ENCODE measurements around the gene GALNT12. TPM values are rescaled to one million over a fixed set of nuclear protein-coding genes. Genes with fewer than 3 reads are reported as not detected.
A peak's percentile ranks its signal among the peaks of the same experiment; 100 is the strongest.

Gene GALNT12
- total RNA-seq, 2 donors from 2014 or later, result 8.1 to 12.0 TPM

GRCh38 chr9:98892288-98892687, 84.8 kb downstream of the GALNT12 start:
- ATAC-seq (peak in 1 of 2 donors; percentile 24), DNase-seq (ENCODE audit: low spot score in 2 of 2) (no peak)
- Mint-ChIP-seq H3K36me3 (no peaks in the 10 kb centered on the region), H3K9me3 (peaks cover 2 to 5% of the 10 kb centered on the region in 2 donors), H3K27ac (no peak overlapping the region)

GRCh38 chr9:98892690-98893089, 85.2 kb downstream of the GALNT12 start:
- Mint-ChIP-seq H3K36me3 (no peaks in the 10 kb centered on the region), H3K27ac (no peak overlapping the region), H3K9me3 (peaks cover 3 to 5% of the 10 kb centered on the region in 2 donors)
- DNase-seq (ENCODE audit: low spot score in 2 of 2), result no peak
- ATAC-seq, result no peak

GRCh38 chr9:98894171-98894570, 86.7 kb downstream of the GALNT12 start:
- Mint-ChIP-seq H3K27ac (no peak overlapping the region), H3K36me3 (no peaks in the 10 kb centered on the region), H3K9me3 (peaks cover 3 to 5% of the 10 kb centered on the region in 2 donors)
- DNase-seq (ENCODE audit: low spot score in 2 of 2), result no peak
- no peak for ATAC-seq

- ATAC-seq (no peak), DNase-seq (ENCODE audit: low spot score in 2 of 2) (no peak)
- H3K36me3 Mint-ChIP-seq, result no peaks in the 10 kb centered on the region
- peaks cover 3 to 5% of the 10 kb centered on the region in 2 donors for H3K9me3 Mint-ChIP-seq
- no peak overlapping the region for H3K27ac Mint-ChIP-seq
Observed at GRCh38 chr9:98894761-98895160, 87.3 kb downstream of the GALNT12 start.

GRCh38 chr9:98896632-98897031, 89.2 kb downstream of the GALNT12 start:
- Mint-ChIP-seq H3K36me3 (no peaks in the 10 kb centered on the region), H3K9me3 (peaks cover 0 to 3% of the 10 kb centered on the region in 2 donors), H3K27ac (no peak overlapping the region)
- ATAC-seq (no peak), DNase-seq (ENCODE audit: low spot score in 2 of 2) (no peak)

- H3K9me3 Mint-ChIP-seq, result peaks cover 0 to 3% of the 10 kb centered on the region in 2 donors
- no peak overlapping the region for H3K27ac Mint-ChIP-seq
- no peaks in the 10 kb centered on the region for H3K36me3 Mint-ChIP-seq
- DNase-seq (ENCODE audit: low spot score in 2 of 2) (no peak), ATAC-seq (no peak)
Observed at GRCh38 chr9:98897745-98898144, 90.3 kb downstream of the GALNT12 start.

GRCh38 chr9:98899408-98900056, 92.1 kb downstream of the GALNT12 start:
- ATAC-seq (no peak), DNase-seq (ENCODE audit: low spot score in 2 of 2) (no peak)
- Mint-ChIP-seq H3K36me3 (no peaks in the 10 kb centered on the region), H3K9me3 (peaks cover 0 to 3% of the 10 kb centered on the region in 2 donors), H3K27ac (no peak overlapping the region)

Other genes starting within 250 kb of the GALNT12 start
- gene GABBR2, start 98.7 kb upstream of the GALNT12 start, total RNA-seq, result not detected
- gene ANKS6, start 11.1 kb upstream of the GALNT12 start, total RNA-seq, result 10 to 100 TPM in 1 of 2 donors, 1 to 10 TPM in 1; 9.8 to 18.6 TPM
- under 1 TPM; 0.11 to 0.23 TPM for gene COL15A1, start 136.2 kb downstream of the GALNT12 start, total RNA-seq

Measured in activated naive CD4-positive, alpha-beta T cell treated with anti-CD3 and anti-CD28 coated beads, Interleukin-2, amount 50 U/mL, for 72 hours (primary cell).